Measurements from ENCODE around the gene KLHL29.

The KLHL29 gene

DNA sequence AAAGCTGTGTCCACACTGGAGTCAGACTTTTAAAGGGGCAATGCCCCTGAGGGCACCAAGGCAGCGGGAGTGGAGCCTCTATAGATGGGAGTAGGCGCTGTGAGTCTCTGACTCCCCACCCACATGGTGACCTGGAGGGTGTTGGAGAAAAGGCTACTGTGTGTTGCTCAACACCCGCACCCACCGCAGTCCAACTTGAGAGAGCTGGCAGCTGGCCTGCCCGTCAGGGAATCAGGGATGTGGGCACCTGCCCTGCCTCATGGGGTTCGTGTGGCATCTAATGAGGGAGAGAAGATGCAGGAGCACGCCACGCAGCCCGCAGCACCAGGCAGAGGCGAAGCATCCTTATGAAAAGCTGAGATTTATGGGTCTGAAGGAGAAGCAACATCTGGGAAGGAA is 84.2 kb downstream of the KLHL29 start:
- no peak for FAIRE-seq
- DNase-seq (ENCODE audit: low spot score), result no peak

- DNase-seq (ENCODE audit: low spot score) (no peak), FAIRE-seq (peak; percentile 76)
Measured at GRCh38 chr2:23475036-23475435, 90.1 kb downstream of the KLHL29 start.

DNA sequence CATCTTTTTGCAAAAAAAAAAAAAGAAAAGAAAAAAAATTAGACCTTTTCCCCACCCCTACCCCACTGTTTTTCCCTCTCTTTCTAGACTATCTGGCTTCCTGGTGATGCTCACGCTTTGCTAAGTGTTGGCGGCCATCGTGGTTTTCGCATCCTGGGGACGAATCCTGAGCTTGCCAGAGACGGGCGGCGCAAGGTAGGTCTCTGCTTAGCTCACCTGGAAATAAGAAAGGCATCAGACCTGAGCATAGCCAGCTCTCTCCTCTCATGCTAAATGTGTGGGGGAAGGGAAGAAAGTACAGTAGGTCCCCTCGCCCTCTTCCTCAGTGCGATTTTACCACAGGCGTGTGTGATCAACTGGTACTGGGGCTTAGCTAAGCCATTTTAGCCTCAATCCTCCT is 90.5 kb downstream of the KLHL29 start:
- FAIRE-seq, result no peak
- no peak for DNase-seq (ENCODE audit: low spot score)

GRCh38 chr2:23476786-23477185 is 91.8 kb downstream of the KLHL29 start:
- DNase-seq (ENCODE audit: low spot score) (no peak), FAIRE-seq (no peak)

- no peak for FAIRE-seq
- DNase-seq (ENCODE audit: low spot score), result no peak
Measured at GRCh38 chr2:23477392-23477791, 92.4 kb downstream of the KLHL29 start.

DNA sequence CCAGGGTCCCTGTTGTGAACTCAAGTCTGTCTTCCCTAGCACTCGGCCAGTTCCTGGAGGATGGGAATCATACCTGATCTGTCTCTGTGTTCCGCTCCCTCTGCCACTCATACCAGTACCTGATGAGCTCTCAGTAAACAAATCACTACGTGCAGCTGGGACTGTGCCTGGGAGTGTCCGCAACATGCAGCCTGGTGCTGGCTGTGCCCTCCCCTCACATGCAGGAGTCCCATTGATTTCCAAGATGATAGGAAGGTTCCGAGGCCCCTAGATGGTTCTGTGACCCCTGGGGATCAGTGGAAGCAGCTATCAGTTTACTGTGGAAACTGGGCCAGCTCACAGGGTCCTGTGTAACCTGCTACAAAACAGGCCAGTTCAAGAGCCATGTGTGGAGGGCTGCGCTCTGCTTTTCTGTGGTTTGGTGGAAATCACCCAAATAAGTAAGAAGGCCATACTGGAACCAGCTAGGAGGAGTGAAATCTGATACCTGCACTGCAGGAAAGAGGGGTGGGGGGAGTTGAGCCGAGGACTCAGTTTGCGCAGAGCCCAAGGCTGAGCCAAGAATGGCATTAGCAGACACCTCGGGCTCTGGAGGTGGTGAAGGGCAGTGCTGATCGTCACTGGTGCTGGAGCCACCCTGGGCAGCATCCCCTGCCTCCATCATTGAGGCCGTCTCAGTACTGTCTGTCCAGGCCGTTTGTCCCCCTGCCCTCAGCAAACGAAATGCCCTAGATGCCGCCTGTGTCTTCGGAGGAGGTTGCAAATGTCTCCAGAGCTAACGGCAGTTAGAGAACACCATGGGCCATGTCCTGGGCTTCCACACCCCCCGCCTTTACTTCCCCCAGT is 93.3 kb downstream of the KLHL29 start:
- no peak for FAIRE-seq
- no peak for DNase-seq (ENCODE audit: low spot score)

GRCh38 chr2:23478933-23479683 is 94.1 kb downstream of the KLHL29 start:
- DNase-seq (ENCODE audit: low spot score) (no peak), FAIRE-seq (peak; percentile 65)

DNA sequence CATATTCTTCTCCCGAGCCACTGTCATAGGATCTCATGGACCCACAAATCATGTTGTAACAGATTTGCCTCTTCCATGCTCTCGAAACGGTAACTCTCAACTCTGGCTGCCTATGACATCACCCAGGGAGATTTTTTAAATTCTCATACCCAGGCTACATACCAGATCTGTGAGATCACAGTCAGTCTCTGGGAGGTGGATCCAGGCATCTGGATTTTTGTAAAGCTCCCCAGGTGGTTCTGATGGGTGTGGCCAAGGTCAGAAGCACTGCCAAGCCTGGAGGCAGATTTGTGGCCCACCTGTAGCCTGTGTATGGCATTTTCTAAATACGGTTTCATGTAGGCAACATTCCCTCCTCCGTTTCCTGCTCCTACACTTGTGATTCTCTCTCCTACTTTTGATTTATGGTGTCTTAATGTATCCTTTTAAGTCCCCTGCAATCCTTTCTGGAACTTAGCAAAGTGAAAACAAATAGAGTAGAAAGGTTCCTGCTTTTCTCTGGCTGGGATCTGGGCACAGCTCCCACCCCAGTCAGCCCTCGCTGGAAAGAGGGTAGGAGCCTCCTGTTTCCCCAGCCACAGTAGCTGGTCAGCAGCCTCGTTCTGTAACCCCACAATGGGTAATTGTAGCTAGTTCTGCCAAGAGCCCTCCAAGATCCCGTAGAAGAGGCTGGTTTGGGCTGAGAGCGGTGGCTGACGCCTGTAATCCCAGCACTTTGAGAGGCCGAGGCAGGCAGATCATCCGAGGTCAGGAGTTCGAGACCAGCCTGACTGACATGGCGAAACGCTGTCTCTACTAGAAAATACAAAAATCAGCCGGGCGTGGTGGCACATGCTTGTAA is 96.2 kb downstream of the KLHL29 start:
- FAIRE-seq, result peak; percentile 83

GRCh38 chr2:23482188-23482587 is 97.2 kb downstream of the KLHL29 start:
- FAIRE-seq (no peak), DNase-seq (ENCODE audit: low spot score) (no peak)

More for the DNA sequence above, 96.2 kb downstream of the KLHL29 start:
- peak; percentile 92 for DNase-seq (ENCODE audit: low spot score)

DNA sequence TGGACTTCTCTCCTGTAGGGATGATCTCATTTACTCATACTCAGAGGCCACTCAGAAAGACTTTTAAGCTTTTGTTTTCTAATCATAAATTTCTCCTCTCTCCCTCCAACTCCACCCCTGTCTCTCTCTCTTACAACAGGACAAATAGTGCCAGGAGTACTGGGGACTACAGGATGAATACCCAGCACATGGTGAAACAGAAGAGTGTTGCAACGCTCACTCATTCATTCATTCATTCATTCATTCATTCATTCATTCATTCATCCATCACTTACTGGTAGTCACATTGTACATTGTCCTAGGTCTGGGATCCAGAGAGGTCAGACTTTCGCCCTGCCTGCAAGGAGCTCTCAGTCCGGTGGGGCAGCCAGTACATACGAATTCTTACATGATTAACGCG is 97.6 kb downstream of the KLHL29 start:
- no peak for FAIRE-seq

GRCh38 chr2:23483791-23484190 is 98.8 kb downstream of the KLHL29 start:
- DNase-seq (ENCODE audit: low spot score) (no peak), FAIRE-seq (no peak)

More for the DNA sequence above, 97.6 kb downstream of the KLHL29 start:
- no peak for DNase-seq (ENCODE audit: low spot score)

GRCh38 chr2:23484275-23484674 is 99.3 kb downstream of the KLHL29 start:
- DNase-seq (ENCODE audit: low spot score), result no peak
- peak; percentile 32 for FAIRE-seq

DNA sequence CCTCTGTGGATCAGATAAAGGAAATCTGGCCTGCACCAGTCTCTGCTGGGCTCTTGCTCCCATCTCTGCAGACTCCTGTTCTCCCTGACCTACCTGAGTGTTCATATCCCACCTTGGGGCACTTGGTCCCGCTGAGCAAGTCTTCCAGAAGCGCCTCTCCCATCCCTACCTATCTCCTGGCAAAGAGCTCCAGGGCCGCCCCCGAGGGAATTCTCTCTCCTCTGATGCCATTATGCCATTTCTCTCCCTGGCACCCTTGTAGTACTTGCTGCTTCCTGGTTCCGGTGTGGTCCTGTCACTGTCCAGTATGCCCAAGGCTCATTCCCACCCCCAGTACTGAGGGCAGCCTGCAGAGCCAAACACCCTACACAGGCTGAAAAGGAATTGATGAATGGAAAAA is 99.8 kb downstream of the KLHL29 start:
- DNase-seq (ENCODE audit: low spot score) (no peak), FAIRE-seq (no peak)

- DNase-seq (ENCODE audit: low spot score) (no peak), FAIRE-seq (no peak)
Measured at GRCh38 chr2:23485261-23485660, 100.3 kb downstream of the KLHL29 start.

GRCh38 chr2:23485841-23486683 is 101.1 kb downstream of the KLHL29 start:
- peak; percentile 37 for FAIRE-seq
- no peak for DNase-seq (ENCODE audit: low spot score)

DNA sequence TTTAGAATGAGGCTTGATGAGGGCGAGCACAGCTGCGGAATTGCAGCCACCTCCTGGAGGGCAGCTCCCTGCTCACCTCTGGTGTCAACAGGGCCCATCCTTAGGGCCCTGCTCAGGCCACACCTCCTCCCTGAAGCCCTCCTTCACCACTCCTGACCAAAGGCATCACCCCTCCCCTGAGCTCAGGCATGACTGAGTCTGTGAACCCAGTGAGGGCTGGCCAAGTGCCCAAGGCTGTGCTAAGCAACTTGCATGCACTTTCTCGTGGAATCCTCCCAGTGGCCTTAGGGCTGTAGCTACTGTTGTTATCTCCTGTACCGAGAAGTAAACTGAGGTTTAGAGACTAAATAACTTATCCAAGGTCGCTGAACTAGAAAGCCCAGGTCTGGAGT is 101.7 kb downstream of the KLHL29 start:
- DNase-seq (ENCODE audit: low spot score), result peak; percentile 35
- FAIRE-seq, result no peak

DNA sequence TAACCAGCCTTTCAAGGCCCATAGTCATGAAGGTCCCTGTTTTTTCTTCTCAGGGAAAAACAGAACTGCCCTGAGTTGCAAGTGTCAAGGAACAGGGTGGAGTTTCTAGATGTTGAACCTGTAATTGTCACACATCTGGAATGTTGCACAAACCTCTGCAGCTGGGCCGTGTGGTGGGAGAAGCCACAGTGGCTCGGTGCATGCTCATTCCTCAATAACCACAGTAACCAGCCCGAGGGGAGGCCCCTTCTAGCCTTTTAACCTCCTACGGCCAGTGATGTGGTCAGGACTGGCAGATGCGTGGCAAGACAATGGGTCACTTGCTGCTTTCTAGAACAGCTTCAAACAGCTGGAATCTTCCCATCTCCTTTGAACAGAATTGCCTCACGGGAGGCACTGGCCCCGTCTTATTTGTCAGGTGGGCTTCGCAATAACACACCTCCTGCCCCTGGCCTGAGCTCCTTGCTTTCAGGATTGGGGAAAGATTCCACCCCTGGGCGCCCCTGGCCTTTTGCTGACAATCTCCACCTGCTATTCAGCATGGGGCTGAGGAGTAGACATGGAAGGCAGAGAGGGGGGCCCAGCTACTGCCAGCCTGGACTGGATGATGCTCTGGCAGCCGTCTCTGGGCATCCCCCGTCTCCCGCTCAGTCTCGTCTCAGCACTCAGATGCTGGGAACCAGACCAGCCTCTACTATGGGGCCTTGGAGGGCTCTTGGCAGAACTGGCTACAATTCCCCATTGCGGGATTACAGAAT is 102.9 kb downstream of the KLHL29 start:
- FAIRE-seq (peak; percentile 44), DNase-seq (ENCODE audit: low spot score) (peak; percentile 64)

- FAIRE-seq (no peak), DNase-seq (ENCODE audit: low spot score) (no peak)
Measured at GRCh38 chr2:23488584-23488983, 103.6 kb downstream of the KLHL29 start.

GRCh38 chr2:23489471-23490322 is 104.7 kb downstream of the KLHL29 start:
- FAIRE-seq (no peak), DNase-seq (ENCODE audit: low spot score) (no peak)

Measured in urothelium cell line (cell line).